OCI-LY7 (cell line): ENCODE data around the gene DLGAP4.

Experiments
- EZH2phosphoT487 ChIP-seq: fragments of 200-600 bp; sonication (generic); IDR thresholded peaks from 2 replicates; pipeline ENCODE4 v1.6.1; 2018; ENCODE audit warnings: low read depth, borderline replicate concordance, mild to moderate bottlenecking, mixed run types, antibody characterized with exemption, low read length, moderate library complexity, mixed read lengths
- TF ChIP-seq, protein P1 (sequence below): fragments of 200-600 bp; sonication (generic); conservative IDR thresholded peaks from 2 replicates; pipeline ENCODE4 v1.5.1; 2014; ENCODE audit warnings: mild to moderate bottlenecking, antibody characterized with exemption, low read length, moderate library complexity, mixed read lengths

DNA sequence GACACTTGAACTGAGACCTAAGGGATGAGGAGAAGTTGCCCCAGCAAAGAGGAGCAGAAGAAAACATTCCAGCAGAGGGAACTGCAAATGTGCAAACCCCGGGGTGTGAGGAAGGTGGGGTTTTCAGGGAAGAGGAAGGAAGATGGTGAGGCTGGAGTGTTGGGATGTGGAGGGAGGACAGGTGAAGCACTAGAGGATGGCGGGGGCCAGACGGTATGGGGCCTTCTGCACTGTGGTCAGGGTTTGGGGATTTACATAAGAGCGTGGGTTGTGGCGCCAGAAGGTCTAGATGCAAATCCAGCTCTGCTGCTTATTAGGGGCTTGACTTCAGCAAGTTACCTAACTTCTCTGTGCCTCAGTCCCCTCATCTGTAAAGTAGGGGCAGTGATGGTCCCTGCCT lies 16.0 kb downstream of the DLGAP4 start:
- TF ChIP-seq, protein P1, sequence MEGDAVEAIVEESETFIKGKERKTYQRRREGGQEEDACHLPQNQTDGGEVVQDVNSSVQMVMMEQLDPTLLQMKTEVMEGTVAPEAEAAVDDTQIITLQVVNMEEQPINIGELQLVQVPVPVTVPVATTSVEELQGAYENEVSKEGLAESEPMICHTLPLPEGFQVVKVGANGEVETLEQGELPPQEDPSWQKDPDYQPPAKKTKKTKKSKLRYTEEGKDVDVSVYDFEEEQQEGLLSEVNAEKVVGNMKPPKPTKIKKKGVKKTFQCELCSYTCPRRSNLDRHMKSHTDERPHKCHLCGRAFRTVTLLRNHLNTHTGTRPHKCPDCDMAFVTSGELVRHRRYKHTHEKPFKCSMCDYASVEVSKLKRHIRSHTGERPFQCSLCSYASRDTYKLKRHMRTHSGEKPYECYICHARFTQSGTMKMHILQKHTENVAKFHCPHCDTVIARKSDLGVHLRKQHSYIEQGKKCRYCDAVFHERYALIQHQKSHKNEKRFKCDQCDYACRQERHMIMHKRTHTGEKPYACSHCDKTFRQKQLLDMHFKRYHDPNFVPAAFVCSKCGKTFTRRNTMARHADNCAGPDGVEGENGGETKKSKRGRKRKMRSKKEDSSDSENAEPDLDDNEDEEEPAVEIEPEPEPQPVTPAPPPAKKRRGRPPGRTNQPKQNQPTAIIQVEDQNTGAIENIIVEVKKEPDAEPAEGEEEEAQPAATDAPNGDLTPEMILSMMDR = no peak
- TF ChIP-seq EZH2phosphoT487 = no peak
